GM19468 (cell line): ENCODE results near the gene SLC39A9.
"Not testable (repeated sequence)": the region's sequence is repeated elsewhere in the genome, so short reads cannot be mapped to it uniquely, and the experiment has no call there.

Experiments used
- ATAC-seq: cut with Tn5 transposase; IDR thresholded peaks from one replicate; pipeline ENCODE4 v1.9.1; 2021; ENCODE audit warnings: mild to moderate bottlenecking, moderate library complexity, moderate number of reproducible peaks; ENCODE audit not compliant: unreplicated experiment; ENCODE audit errors: extremely low read depth

Gene SLC39A9

GRCh38 chr14:69493791-69494190, 95.3 kb downstream of the SLC39A9 start:
- no peak for ATAC-seq

GRCh38 chr14:69495341-69495921, 96.9 kb downstream of the SLC39A9 start:
- no peak for ATAC-seq

DNA sequence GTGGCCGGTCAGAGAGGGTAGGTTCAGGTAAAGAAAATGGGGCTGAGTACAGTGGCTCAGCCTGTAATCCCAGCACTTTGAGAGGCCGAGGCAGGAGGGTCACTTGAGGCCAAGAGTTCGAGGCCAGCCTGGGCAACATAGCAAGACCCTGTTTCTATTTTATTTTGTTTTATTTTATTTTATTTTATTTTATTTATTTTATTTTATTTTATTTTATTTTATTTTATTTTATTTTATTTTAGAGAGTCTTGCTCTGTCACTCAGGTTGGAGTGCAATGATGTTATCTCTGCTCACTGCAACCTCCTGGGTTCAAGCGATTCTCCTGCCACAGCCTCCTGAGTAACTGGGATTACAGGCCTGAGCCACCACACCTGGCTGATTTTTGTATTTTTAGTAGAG, 99.4 kb downstream of the SLC39A9 start:
- not testable (repeated sequence) for ATAC-seq

DNA sequence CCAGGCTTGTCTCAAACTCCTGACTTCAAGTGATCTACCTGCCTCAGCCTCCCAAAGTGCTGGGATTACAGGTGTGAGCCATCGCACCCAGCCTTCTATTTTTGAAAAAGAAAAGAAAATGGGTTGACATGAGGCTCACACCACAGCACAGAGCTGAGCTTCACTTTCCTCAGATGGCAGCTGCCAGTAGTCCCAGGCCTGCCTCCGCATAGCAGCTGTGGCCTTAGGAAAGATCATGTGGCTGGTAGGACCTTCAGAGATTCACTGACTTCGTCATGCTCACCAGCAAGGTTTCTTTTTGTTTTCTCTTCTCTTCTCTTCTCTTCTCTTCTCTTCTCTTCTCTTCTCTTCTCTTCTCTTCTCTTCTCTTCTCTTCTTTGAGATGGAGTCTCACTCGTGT, 99.8 kb downstream of the SLC39A9 start:
- not testable (repeated sequence) for ATAC-seq

GRCh38 chr14:69499436-69499835, 100.9 kb downstream of the SLC39A9 start:
- no peak for ATAC-seq

GRCh38 chr14:69500096-69500495, 101.6 kb downstream of the SLC39A9 start:
- ATAC-seq = no peak

DNA sequence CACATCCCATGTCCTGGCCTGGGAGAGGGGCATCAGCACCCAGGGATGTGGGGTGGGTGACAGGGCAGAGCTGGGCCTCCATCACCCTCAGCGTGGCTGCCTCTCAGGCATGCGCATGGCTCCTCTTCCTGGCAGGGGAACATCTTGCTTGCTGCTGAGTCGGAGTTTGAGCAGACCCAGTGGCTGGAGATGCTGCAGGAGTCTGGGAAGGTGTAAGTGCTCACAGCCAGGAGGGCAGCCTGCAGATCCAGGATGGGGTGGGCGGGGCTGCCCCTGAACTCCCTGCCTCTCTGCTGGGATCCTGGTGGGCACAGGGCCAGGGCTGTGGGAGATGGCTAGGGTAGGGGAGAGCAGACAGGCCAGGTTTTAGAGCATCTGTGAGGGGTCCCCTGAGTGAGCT, 102.2 kb downstream of the SLC39A9 start:
- ATAC-seq = no peak

GRCh38 chr14:69501423-69501838, 102.9 kb downstream of the SLC39A9 start:
- ATAC-seq = no peak

GRCh38 chr14:69504775-69505174, 106.3 kb downstream of the SLC39A9 start:
- ATAC-seq = no peak

DNA sequence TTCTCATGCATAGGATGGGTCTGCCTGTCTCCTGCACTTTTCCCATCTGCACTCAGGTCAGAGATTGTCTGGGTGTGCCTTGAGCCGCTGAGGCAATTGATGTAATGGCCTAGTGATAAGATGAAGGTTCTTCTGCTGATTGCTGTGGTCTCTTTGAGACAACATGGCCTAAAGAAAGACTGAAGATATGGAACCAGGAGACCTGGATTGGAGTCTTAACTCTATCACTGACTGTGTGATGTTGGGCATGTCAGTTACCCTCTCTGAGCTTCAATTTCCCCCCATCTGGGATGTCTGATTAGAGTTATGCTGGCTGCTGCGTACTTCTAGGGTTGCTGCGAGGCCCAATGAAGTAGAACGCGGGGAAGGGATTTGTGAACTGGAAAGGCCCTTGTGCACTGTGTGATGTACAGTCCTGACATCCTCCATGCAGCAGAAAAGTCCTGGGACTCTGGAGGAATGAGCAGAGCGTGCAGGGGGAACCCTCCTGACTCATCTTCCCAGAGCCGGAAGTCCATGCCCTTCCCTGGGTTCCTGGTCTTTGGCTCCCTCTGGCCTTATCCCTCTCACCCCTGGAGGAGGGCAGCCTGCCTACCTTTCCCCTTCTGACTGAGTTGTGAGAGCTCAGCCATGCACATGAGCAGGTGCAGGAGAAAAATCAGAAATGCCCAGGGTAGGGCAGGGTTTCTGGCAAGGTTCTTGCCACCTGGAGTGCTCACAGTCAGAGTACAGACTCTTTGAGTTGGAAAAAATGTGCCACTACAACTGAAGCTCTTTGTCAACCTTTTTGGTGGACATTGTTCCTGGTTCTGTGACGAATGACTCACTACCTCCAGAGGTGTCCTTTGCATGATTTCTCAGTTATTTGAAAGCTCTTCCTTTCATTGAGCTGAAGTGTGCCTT, 107.1 kb downstream of the SLC39A9 start:
- ATAC-seq = no peak

DNA sequence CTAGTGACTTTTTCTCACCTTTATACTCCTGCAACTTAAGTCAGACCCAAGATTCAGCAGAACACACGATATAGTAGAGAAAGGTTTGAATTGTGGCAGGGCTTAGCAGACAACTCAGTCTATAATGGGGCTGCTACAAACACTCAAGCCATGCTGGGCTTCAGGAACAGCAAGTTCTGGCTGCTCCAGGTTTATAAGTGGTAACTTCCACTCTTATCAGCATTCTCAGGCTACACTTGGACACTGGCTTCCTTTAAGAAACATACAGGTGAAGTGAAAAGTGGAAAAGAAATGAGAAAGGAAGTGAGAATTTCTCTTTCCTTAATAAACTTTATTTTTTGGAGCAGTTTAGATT, 107.7 kb downstream of the SLC39A9 start:
- ATAC-seq = no peak
